ENCODE results near the gene ARMC3.

DNA sequence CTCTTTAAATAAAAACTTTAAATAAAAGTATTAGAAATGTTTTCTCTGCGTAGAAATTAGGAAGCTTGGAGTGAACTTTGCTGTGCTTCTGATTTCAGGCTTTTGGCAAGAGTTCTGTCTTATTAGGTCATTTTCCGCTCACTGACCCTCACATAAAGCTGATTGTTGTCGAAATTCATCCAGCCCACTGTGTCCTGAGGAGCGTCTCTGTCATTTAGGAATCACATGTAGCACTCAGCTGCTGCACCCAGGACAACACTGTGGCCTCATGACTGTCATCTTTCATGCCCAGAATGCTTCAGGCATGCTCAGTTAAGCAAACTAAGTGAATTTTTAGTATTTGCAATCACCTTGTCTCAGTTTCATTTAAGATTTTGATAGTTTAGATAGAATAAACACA lies 109.7 kb downstream of the ARMC3 start:
- TF ChIP-seq, protein P1, sequence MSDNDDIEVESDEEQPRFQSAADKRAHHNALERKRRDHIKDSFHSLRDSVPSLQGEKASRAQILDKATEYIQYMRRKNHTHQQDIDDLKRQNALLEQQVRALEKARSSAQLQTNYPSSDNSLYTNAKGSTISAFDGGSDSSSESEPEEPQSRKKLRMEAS (IDR thresholded peaks at IDR 0.05), result no peak
- TF ChIP-seq, protein P2, sequence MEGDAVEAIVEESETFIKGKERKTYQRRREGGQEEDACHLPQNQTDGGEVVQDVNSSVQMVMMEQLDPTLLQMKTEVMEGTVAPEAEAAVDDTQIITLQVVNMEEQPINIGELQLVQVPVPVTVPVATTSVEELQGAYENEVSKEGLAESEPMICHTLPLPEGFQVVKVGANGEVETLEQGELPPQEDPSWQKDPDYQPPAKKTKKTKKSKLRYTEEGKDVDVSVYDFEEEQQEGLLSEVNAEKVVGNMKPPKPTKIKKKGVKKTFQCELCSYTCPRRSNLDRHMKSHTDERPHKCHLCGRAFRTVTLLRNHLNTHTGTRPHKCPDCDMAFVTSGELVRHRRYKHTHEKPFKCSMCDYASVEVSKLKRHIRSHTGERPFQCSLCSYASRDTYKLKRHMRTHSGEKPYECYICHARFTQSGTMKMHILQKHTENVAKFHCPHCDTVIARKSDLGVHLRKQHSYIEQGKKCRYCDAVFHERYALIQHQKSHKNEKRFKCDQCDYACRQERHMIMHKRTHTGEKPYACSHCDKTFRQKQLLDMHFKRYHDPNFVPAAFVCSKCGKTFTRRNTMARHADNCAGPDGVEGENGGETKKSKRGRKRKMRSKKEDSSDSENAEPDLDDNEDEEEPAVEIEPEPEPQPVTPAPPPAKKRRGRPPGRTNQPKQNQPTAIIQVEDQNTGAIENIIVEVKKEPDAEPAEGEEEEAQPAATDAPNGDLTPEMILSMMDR (IDR thresholded peaks at IDR 0.05), result no peak
- no peak for TF ChIP-seq CEBPB (IDR thresholded peaks at IDR 0.05)
- TF ChIP-seq POLR2A (IDR thresholded peaks at IDR 0.05; ENCODE audit: low read length), result no peak
- TF ChIP-seq ATOH8 (CRISPR knock-in tag; IDR thresholded peaks at IDR 0.05; ENCODE audit: low read depth), result no peak
- no peak for TF ChIP-seq PHF8 (IDR thresholded peaks at IDR 0.05; ENCODE audit: borderline replicate concordance, low read depth)
- TF ChIP-seq EP300 (IDR thresholded peaks at IDR 0.05), result no peak
- no peak for TF ChIP-seq HOXA7 (CRISPR knock-in tag; IDR thresholded peaks at IDR 0.05)
- TF ChIP-seq HDAC2 (IDR thresholded peaks at IDR 0.05), result no peak
- TF ChIP-seq ZNF302 (CRISPR knock-in tag; IDR thresholded peaks at IDR 0.05), result no peak
- no peak for TF ChIP-seq HOXB5 (CRISPR knock-in tag; IDR thresholded peaks at IDR 0.05)
- TF ChIP-seq EHMT2 (IDR thresholded peaks at IDR 0.05; ENCODE audit: low read depth), result no peak
